ENCODE data around the gene ARHGAP45. TPM values are rescaled to one million over a fixed set of nuclear protein-coding genes. Genes with fewer than 3 reads are reported as not detected.

Gene ARHGAP45
- total and polyA plus RNA-seq, 9 of the 15 experiments (the other 6 are each of a cell fraction or from before 2014, with no cell fraction given) = 0.08 to 22.1 (median 4.2) TPM

GRCh38 chr19:1028062-1028926, 38.7 kb upstream of the ARHGAP45 start (continued):
- no peak for TF ChIP-seq CBX8 (IDR thresholded peaks at IDR 0.05; ENCODE audit: borderline replicate concordance, extremely low read depth, low read depth, low read length, poor library complexity, severe bottlenecking)
- TF ChIP-seq CHD4 (IDR thresholded peaks at IDR 0.05; ENCODE audit: insufficient read depth, insufficient replicate concordance, low read depth, low read length, poor library complexity, severe bottlenecking) = no peak
- peak in 1 of 2 experiments; percentile 31; a peak in 1 of 4 replicates for TF ChIP-seq KDM1A (IDR thresholded peaks at IDR 0.05)
- peak; percentile 69 for TF ChIP-seq ZBTB7A (IDR thresholded peaks at IDR 0.05; ENCODE audit: borderline replicate concordance, control insufficient read depth, low read depth, low read length)
- TF ChIP-seq SMARCB1 (IDR thresholded peaks at IDR 0.05; ENCODE audit: insufficient read length, low read depth) = no peak
- 0 out of 4 replicates have a peak, but pooled peaks of 1 of the 2 experiments have one; percentile 7 for TF ChIP-seq RCOR1 (IDR thresholded peaks at IDR 0.05; ENCODE audit: borderline replicate concordance in 1 of 2, low read depth in 2 of 2, low read length in 2 of 2)
- no peak for TF ChIP-seq POLR3G (IDR thresholded peaks at IDR 0.05; ENCODE audit: extremely low read depth, insufficient read length, insufficient replicate concordance)
- no peak for TF ChIP-seq CC2D1A (IDR thresholded peaks at IDR 0.05)
- TF ChIP-seq SMARCA5 (IDR thresholded peaks at IDR 0.05) = peak; percentile 60; the same call in 1 of the 2 replicates
- TF ChIP-seq CEBPB (tag; IDR thresholded peaks at IDR 0.05) = no peak
- TF ChIP-seq KDM2B (CRISPR knock-in tag; IDR thresholded peaks at IDR 0.05) = 0 out of 2 replicates have a peak, but pooled peaks have one; percentile 37
- TF ChIP-seq MEF2A (IDR thresholded peaks at IDR 0.05; ENCODE audit: control insufficient read depth, low read depth, low read length) = no peak
- no peak for TF ChIP-seq THAP12 (CRISPR knock-in tag; IDR thresholded peaks at IDR 0.05)
- no peak for TF ChIP-seq KDM5B (IDR thresholded peaks at IDR 0.05; ENCODE audit: insufficient replicate concordance, low read depth, low read length)
- peak; percentile 65 for TF ChIP-seq POLR2G (IDR thresholded peaks at IDR 0.05; ENCODE audit: low read depth, low read length)
- TF ChIP-seq SPI1 (IDR thresholded peaks at IDR 0.05; ENCODE audit: borderline replicate concordance, low read depth, low read length) = peak; percentile 49; the same call in 1 of the 2 replicates
- TF ChIP-seq PHF8 (IDR thresholded peaks at IDR 0.05; ENCODE audit: borderline replicate concordance, low read length) = peak; percentile 24; the same call in 1 of the 2 replicates
- no peak for TF ChIP-seq NR0B1 (IDR thresholded peaks at IDR 0.05; ENCODE audit: partially characterized antibody)
- no peak for TF ChIP-seq CTBP1 (IDR thresholded peaks at IDR 0.05; ENCODE audit: borderline replicate concordance)
- TF ChIP-seq, protein P1, sequence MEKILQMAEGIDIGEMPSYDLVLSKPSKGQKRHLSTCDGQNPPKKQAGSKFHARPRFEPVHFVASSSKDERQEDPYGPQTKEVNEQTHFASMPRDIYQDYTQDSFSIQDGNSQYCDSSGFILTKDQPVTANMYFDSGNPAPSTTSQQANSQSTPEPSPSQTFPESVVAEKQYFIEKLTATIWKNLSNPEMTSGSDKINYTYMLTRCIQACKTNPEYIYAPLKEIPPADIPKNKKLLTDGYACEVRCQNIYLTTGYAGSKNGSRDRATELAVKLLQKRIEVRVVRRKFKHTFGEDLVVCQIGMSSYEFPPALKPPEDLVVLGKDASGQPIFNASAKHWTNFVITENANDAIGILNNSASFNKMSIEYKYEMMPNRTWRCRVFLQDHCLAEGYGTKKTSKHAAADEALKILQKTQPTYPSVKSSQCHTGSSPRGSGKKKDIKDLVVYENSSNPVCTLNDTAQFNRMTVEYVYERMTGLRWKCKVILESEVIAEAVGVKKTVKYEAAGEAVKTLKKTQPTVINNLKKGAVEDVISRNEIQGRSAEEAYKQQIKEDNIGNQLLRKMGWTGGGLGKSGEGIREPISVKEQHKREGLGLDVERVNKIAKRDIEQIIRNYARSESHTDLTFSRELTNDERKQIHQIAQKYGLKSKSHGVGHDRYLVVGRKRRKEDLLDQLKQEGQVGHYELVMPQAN (IDR thresholded peaks at IDR 0.05; ENCODE audit: borderline replicate concordance) = peak; percentile 54; the same call in 1 of the 2 replicates
- TF ChIP-seq TCFL5 (CRISPR knock-in tag; conservative IDR thresholded peaks at IDR 0.05) = no peak
